GM13976 (cell line): ENCODE measurements around the gene ESF1.

ENCODE experiments used
- DNase-seq: peaks from one replicate; pipeline ENCODE4 v3.0.0; 2012; ENCODE audit warnings: low spot score
- in situ Hi-C: fragments of 300-500 bp; cut with MboI; formaldehyde crosslinking; loops from one replicate; pipeline ENCODE4 v1.12.0; 2022; ENCODE audit warnings: low sequenced_read_pairs, mixed read lengths, inconsistent platforms; ENCODE audit not compliant: unreplicated experiment
- TF ChIP-seq, protein P1 (sequence below): IDR thresholded peaks from 2 replicates; pipeline ENCODE4 v1.5.1; 2012; ENCODE audit warnings: borderline replicate concordance, mild to moderate bottlenecking; ENCODE audit not compliant: insufficient read depth; ENCODE audit errors: extremely low read depth, missing control alignments, control extremely low read depth

ESF1 gene, protein sequence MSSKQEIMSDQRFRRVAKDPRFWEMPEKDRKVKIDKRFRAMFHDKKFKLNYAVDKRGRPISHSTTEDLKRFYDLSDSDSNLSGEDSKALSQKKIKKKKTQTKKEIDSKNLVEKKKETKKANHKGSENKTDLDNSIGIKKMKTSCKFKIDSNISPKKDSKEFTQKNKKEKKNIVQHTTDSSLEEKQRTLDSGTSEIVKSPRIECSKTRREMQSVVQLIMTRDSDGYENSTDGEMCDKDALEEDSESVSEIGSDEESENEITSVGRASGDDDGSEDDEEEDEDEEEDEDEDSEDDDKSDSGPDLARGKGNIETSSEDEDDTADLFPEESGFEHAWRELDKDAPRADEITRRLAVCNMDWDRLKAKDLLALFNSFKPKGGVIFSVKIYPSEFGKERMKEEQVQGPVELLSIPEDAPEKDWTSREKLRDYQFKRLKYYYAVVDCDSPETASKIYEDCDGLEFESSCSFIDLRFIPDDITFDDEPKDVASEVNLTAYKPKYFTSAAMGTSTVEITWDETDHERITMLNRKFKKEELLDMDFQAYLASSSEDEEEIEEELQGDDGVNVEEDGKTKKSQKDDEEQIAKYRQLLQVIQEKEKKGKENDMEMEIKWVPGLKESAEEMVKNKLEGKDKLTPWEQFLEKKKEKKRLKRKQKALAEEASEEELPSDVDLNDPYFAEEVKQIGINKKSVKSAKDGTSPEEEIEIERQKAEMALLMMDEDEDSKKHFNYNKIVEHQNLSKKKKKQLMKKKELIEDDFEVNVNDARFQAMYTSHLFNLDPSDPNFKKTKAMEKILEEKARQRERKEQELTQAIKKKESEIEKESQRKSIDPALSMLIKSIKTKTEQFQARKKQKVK

DNA sequence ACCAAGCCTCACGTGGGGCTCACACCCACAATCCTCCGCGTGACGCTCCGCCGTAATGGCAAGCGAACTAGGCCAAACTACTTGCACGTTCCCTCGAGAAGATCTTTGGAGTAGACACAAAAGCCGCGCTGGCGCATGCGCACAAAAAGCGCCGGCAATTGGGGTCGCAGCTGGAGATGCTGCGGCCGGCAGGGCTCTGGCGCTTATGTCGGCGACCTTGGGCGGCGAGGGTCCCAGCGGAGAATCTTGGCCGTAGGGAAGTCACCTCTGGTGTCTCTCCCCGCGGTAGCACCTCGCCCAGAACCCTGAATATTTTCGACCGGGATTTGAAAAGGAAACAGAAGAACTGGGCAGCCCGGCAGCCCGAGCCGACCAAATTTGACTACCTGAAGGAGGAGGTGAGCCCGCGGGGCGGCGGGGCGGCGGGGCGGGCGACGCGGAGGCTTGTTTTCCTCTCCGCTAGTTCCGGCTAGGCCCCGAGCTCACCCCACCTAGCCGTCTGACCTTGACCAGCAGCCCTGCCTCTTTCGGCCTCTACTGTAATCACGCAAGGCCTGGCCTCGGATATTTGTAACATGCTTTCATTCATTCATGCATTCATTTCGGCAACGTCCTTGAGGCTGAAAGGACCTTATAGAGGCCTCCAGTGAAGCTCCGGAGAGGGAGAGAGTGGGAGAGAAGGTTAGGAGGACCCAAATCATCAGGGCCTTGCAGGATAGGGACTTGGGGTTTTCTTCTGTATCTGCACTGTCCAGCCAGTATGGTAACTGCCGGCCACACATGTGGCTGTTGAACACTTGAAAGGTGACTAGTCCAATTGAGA, at the start of gene ESF1, which contains the start of gene NDUFAF5:
Gene ESF1 (minus strand): TSS at position 27 of the 823 bp plus-strand sequence. CDS start 1,779 bp downstream, outside the sequence.
Gene NDUFAF5 (plus strand): TSS at position 136 of the 823 bp plus-strand sequence. CDS start 41 bp downstream, at position 177.
- peak; percentile 93 for DNase-seq
- in situ Hi-C loops = loop anchor here (25.0 kb wide), 1 partner anchor 473 kb away; no protein-coding TSS in a partner anchor
- TF ChIP-seq, protein P1, sequence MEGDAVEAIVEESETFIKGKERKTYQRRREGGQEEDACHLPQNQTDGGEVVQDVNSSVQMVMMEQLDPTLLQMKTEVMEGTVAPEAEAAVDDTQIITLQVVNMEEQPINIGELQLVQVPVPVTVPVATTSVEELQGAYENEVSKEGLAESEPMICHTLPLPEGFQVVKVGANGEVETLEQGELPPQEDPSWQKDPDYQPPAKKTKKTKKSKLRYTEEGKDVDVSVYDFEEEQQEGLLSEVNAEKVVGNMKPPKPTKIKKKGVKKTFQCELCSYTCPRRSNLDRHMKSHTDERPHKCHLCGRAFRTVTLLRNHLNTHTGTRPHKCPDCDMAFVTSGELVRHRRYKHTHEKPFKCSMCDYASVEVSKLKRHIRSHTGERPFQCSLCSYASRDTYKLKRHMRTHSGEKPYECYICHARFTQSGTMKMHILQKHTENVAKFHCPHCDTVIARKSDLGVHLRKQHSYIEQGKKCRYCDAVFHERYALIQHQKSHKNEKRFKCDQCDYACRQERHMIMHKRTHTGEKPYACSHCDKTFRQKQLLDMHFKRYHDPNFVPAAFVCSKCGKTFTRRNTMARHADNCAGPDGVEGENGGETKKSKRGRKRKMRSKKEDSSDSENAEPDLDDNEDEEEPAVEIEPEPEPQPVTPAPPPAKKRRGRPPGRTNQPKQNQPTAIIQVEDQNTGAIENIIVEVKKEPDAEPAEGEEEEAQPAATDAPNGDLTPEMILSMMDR = no peak

DNA sequence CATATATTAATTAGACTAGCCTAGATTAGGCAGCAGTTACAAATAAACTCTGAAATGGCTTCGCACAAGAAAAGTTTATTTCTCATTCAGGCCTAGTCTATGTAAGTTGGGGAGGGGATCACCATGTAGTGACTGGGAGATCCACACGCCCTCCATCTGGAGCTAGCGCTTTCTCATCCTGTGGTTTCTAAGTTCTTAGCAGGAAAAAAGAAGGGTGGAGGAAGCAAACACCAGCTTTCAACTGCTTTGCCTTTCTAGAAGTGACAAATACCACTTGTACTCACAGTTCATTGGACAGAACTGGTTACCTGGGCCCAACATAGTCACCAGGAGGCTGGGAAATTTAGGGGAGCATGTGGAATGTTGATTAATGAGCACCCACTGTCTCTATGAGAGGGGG, 46.8 kb upstream of the ESF1 start:
- in situ Hi-C loops = no loop called here
- DNase-seq = no peak
- TF ChIP-seq, protein P1 = no peak

DNA sequence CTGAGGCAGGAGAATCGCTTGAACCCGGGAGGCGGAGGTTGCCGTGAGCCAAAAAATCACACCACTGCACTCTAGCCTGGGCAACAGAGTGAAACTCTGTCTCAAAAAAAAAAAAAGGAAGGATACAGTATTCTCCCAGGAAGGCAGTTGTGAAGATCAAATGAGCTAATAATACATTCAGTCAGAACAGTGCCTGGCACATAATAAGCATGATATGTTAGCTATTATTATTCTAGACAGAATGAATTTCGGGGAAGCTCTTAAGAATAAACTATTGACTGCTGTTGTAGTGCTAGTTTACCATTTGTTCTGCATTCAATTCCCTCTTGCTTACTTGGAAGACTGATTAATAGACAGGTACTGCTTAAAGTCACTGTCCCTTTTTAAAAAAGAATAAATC, 40.7 kb upstream of the ESF1 start:
- in situ Hi-C loops = loop anchor here (10.0 kb wide), 1 partner anchor 219 kb away; no protein-coding TSS in a partner anchor
- no peak for DNase-seq
- TF ChIP-seq, protein P1 = no peak

DNA sequence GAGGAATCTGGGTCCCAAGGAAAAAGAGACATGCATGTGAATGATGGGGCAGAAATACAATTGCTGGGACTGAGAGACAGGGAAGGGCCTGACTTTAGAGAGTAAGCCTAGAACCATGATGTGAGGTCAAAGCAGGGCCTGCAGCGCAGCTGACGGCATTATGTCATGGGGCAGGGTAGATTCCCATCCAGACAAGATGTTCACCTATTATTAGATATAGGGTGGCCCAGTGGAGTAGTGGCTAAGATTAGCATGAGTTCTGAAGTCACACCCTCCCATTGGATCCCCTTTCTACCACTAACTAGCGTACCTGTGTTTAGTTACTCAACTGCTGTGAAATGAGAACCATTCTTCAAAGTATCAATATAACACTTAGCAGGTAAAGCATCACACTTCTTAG, 39.7 kb upstream of the ESF1 start:
- TF ChIP-seq, protein P1 = no peak
- DNase-seq = no peak
- in situ Hi-C loops = loop anchor here (10.0 kb wide), 1 partner anchor 220 kb away; no protein-coding TSS in a partner anchor

DNA sequence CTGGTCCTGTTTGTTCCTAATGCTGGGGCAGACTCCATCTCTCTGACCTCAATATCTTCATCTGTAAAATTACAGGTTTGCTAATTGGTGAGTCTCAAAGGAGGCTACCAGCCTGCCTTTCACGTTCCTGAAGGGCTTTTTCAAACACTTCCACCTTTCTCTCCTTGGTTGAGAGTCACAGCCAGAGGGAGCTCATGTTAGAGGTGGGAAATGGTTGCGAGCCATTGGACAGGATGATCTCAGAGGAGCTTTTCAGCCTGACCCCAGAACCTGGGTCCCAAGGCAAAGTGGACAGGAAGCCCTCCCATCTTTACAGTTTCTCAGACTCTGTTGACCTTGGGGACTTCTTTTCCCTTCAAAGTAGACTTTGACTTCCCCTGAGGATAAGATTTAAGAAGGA, 37.7 kb upstream of the ESF1 start:
- in situ Hi-C loops = loop anchor here (10.0 kb wide), 1 partner anchor 222 kb away; no protein-coding TSS in a partner anchor

More for the DNA sequence above, 37.7 kb upstream of the ESF1 start:
- TF ChIP-seq, protein P1 = no peak
- DNase-seq = no peak
